HepG2 (cell line): ENCODE measurements around the gene WBP1. TPM values are rescaled to one million over a fixed set of nuclear protein-coding genes. Genes with fewer than 3 reads are reported as not detected.

Experiments
- ARID2 ChIP-seq: sonication (generic); formaldehyde crosslinking; IDR thresholded peaks from 2 replicates; pipeline ENCODE4 v1.8.1; 2022; ENCODE audit warnings: mild to moderate bottlenecking, missing genetic modification reagents, borderline replicate concordance
- ARNTL ChIP-seq: sonication (generic); formaldehyde crosslinking; IDR thresholded peaks from 2 replicates; pipeline ENCODE4 v1.4.0; 2020; ENCODE audit warnings: mild to moderate bottlenecking, missing genetic modification reagents
- BRCA1 ChIP-seq: sonication (generic); formaldehyde crosslinking; IDR thresholded peaks from 2 replicates; pipeline ENCODE4 v1.4.0; 2020; ENCODE audit warnings: missing genetic modification reagents
- CREB1 ChIP-seq, 2 experiments: fragments of 450-650 bp in 1 of 2; IDR thresholded peaks; 2 replicates each; pipeline ENCODE4 v1.6.1; 2016 to 2017; ENCODE audit warnings: control low read depth in 1 of 2, mild to moderate bottlenecking in 1 of 2, missing compliant biosample characterization in 1 of 2, missing genetic modification characterization in 1 of 2
- DDIT3 ChIP-seq: sonication (generic); formaldehyde crosslinking; IDR thresholded peaks from 2 replicates; pipeline ENCODE4 v1.4.0; 2020; ENCODE audit warnings: mild to moderate bottlenecking, missing genetic modification reagents
- IKZF5 ChIP-seq: IDR thresholded peaks from 2 replicates; pipeline ENCODE4 v1.6.1; 2018; ENCODE audit warnings: missing genetic modification reagents, mild to moderate bottlenecking, missing compliant biosample characterization
- LRRFIP1 ChIP-seq: sonication (generic); formaldehyde crosslinking; conservative IDR thresholded peaks from 2 replicates; pipeline ENCODE4 v1.4.0; 2020; ENCODE audit warnings: missing genetic modification reagents
- NFYC ChIP-seq: IDR thresholded peaks from 2 replicates; pipeline ENCODE4 v1.6.1; 2016; ENCODE audit warnings: missing genetic modification reagents, missing compliant biosample characterization
- NR2F2 ChIP-seq: IDR thresholded peaks from 2 replicates; pipeline ENCODE4 v1.6.1; 2012; ENCODE audit warnings: low read depth, inconsistent platforms, borderline replicate concordance
- PCBP2 ChIP-seq: fragments of 200-400 bp; formaldehyde crosslinking; optimal IDR thresholded peaks from 2 replicates; pipeline ENCODE3; 2018; ENCODE audit warnings: low read length, low read depth; ENCODE audit not compliant: poor library complexity, severe bottlenecking
- SRSF1 ChIP-seq: fragments of 200-400 bp; formaldehyde crosslinking; optimal IDR thresholded peaks from 2 replicates; pipeline ENCODE3; 2017; ENCODE audit warnings: mild to moderate bottlenecking, low read depth, low read length, moderate library complexity
- STAG1 ChIP-seq: sonication (generic); formaldehyde crosslinking; IDR thresholded peaks from 2 replicates; pipeline ENCODE4 v1.4.0; 2020; ENCODE audit warnings: missing genetic modification reagents
- SYNCRIP ChIP-seq: fragments of 200-400 bp; formaldehyde crosslinking; IDR thresholded peaks from 2 replicates; pipeline ENCODE4 v1.6.1; 2018; ENCODE audit warnings: mild to moderate bottlenecking, low read depth, low read length; ENCODE audit not compliant: insufficient read depth
- THAP9 ChIP-seq: sonication (generic); formaldehyde crosslinking; IDR thresholded peaks from 2 replicates; pipeline ENCODE4; 2020; ENCODE audit warnings: missing genetic modification reagents, mild to moderate bottlenecking, borderline replicate concordance
- YEATS4 ChIP-seq: sonication (generic); formaldehyde crosslinking; IDR thresholded peaks from 2 replicates; pipeline ENCODE4 v1.4.0; 2020; ENCODE audit warnings: missing genetic modification reagents, borderline replicate concordance
- ZBTB26 ChIP-seq: IDR thresholded peaks from 2 replicates; pipeline ENCODE4 v1.6.1; 2016; ENCODE audit warnings: missing compliant biosample characterization, missing genetic modification reagents, borderline replicate concordance
- ZNF143 ChIP-seq: sonication (generic); formaldehyde crosslinking; IDR thresholded peaks from 2 replicates; pipeline ENCODE4 v1.4.0; 2020; ENCODE audit warnings: missing genetic modification reagents
- ZNF431 ChIP-seq: sonication (generic); formaldehyde crosslinking; IDR thresholded peaks from 2 replicates; pipeline ENCODE4 v1.9.0; 2022; ENCODE audit warnings: missing genetic modification reagents, low read depth, mild to moderate bottlenecking, borderline replicate concordance
- ZNF572 ChIP-seq: sonication (generic); formaldehyde crosslinking; IDR thresholded peaks from 2 replicates; pipeline ENCODE4 v1.5.1; 2020; ENCODE audit warnings: mild to moderate bottlenecking, missing genetic modification reagents
- ZNF781 ChIP-seq: sonication (generic); formaldehyde crosslinking; IDR thresholded peaks from 2 replicates; pipeline ENCODE4 v1.5.1; 2020; ENCODE audit warnings: borderline replicate concordance, mild to moderate bottlenecking, missing genetic modification reagents; ENCODE audit errors: not compliant biosample characterization
- polyA plus RNA-seq, 8 experiments: library from polyadenylated mRNA; depleted of rRNA in 3 of 8; stranded (reverse) in 7 of 8; unstranded in 1 of 8; fragments of >200 nt; fragmentation: Illumina TruSeq in 4 of 8; extraction: Trizol in 4 of 8; gene quantifications; 2 replicates each; pipeline versions ENCODE4 v1.2.1 to v1.2.3, GENCODE V29; 2011 to 2016; ENCODE audit warnings: low read depth in 4 of 8, missing spikeins in 1 of 8, mixed read lengths in 1 of 8; ENCODE audit not compliant: insufficient read depth in 1 of 8
- total RNA-seq, 5 experiments: library from RNA; depleted of rRNA; stranded (reverse); fragments of >200 nt; fragmentation: Illumina TruSeq; extraction: Trizol; gene quantifications; 2 replicates each; pipeline ENCODE4 v1.2.3, GENCODE V29; 2016; ENCODE audit warnings: low read depth in 1 of 5

Gene WBP1
- total and polyA plus RNA-seq, 2 of the 13 experiments (the other 11 are each of a cell fraction or from before 2014, with no cell fraction given) = 38.8 to 85.7 TPM

- TF ChIP-seq NR2F2 (peak; percentile 56; the same call in 1 of the 2 replicates), ARNTL (peak; percentile 47; the same call in 1 of the 2 replicates), SYNCRIP (no peak), ZNF781 (CRISPR knock-in tag) (peak; percentile 60), ZBTB26 (no peak; the same call in 1 of the 2 replicates), YEATS4 (CRISPR knock-in tag) (peak; percentile 93), ZNF572 (CRISPR knock-in tag) (peak; percentile 83; the same call in 1 of the 2 replicates), THAP9 (CRISPR knock-in tag) (peak; percentile 96), SRSF1 (peak; percentile 74), CREB1 (IDR thresholded peaks at IDR 0.05) (no peak), CREB1 (CRISPR knock-in tag; IDR thresholded peaks at IDR 0.05) (peak; percentile 91), PCBP2 (no peak), ARID2 (CRISPR knock-in tag) (peak; percentile 90), DDIT3 (CRISPR knock-in tag) (no peak), IKZF5 (peak; percentile 90), NFYC (CRISPR knock-in tag) (peak; percentile 54), BRCA1 (peak; percentile 85; the same call in 1 of the 2 replicates), ZNF143 (CRISPR knock-in tag) (peak; percentile 86), ZNF431 (CRISPR knock-in tag) (peak; percentile 75; the same call in 1 of the 2 replicates), LRRFIP1 (CRISPR knock-in tag) (no peak), STAG1 (CRISPR knock-in tag) (peak; percentile 90)
These were observed 24.8 kb downstream of the WBP1 start, which contains the start of the genes CCDC142 and TTC31 (continued) for GRCh38 chr2:74482801-74483674.
